CD4-positive, alpha-beta T cell treated with Interleukin-4 for 1 hour (primary cell): ENCODE measurements around the gene ZDHHC21.
"Not testable (repeated sequence)": the region's sequence is repeated elsewhere in the genome, so short reads cannot be mapped to it uniquely, and the experiment has no call there.

ENCODE experiments used
- DNase-seq, 2 donors: peaks; one replicate each; pipeline ENCODE4 v3.0.0-alpha.2; 2020 to 2022

The ZDHHC21 gene

GRCh38 chr9:14682616-14683015 lies 10.6 kb downstream of the ZDHHC21 start:
- DNase-seq = not testable (repeated sequence)

- no peak for DNase-seq
These were observed 14.5 kb downstream of the ZDHHC21 start for GRCh38 chr9:14678776-14679175.

GRCh38 chr9:14677872-14678271 lies 15.4 kb downstream of the ZDHHC21 start:
- no peak for DNase-seq

- no peak for DNase-seq
These were observed 15.8 kb downstream of the ZDHHC21 start for GRCh38 chr9:14677396-14677795.

GRCh38 chr9:14674630-14675029 lies 18.6 kb downstream of the ZDHHC21 start:
- DNase-seq = no peak

GRCh38 chr9:14671377-14671776 lies 21.9 kb downstream of the ZDHHC21 start:
- no peak for DNase-seq

- no peak for DNase-seq
These were observed 22.5 kb downstream of the ZDHHC21 start for GRCh38 chr9:14670718-14671117.

GRCh38 chr9:14664022-14664421 lies 29.2 kb downstream of the ZDHHC21 start:
- not testable (repeated sequence) for DNase-seq

GRCh38 chr9:14662060-14662453 lies 31.2 kb downstream of the ZDHHC21 start:
- no peak for DNase-seq

- peak in 1 of 2 donors; percentile 11 for DNase-seq
These were observed 31.7 kb downstream of the ZDHHC21 start for GRCh38 chr9:14661421-14662059.

- no peak for DNase-seq
These were observed 32.5 kb downstream of the ZDHHC21 start for GRCh38 chr9:14660721-14661120.

- no peak for DNase-seq
These were observed 38.3 kb downstream of the ZDHHC21 start for GRCh38 chr9:14654932-14655331.

- no peak for DNase-seq
These were observed 39.7 kb downstream of the ZDHHC21 start for GRCh38 chr9:14653511-14653910.

- no peak for DNase-seq
These were observed 40.4 kb downstream of the ZDHHC21 start for GRCh38 chr9:14652729-14653377.

GRCh38 chr9:14650596-14650995 lies 42.6 kb downstream of the ZDHHC21 start:
- no peak for DNase-seq

- no peak for DNase-seq
These were observed 47.6 kb downstream of the ZDHHC21 start for GRCh38 chr9:14645648-14646047.

- no peak for DNase-seq
These were observed 52.3 kb downstream of the ZDHHC21 start for GRCh38 chr9:14640967-14641366.

GRCh38 chr9:14640294-14640693 lies 52.9 kb downstream of the ZDHHC21 start:
- no peak for DNase-seq

- DNase-seq = no peak
These were observed 59.2 kb downstream of the ZDHHC21 start for GRCh38 chr9:14633906-14634565.

- no peak for DNase-seq
These were observed 60.1 kb downstream of the ZDHHC21 start for GRCh38 chr9:14633148-14633547.

- no peak for DNase-seq
These were observed 65.7 kb downstream of the ZDHHC21 start for GRCh38 chr9:14627513-14627912.

GRCh38 chr9:14618836-14619420 lies 74.3 kb downstream of the ZDHHC21 start:
- no peak for DNase-seq

GRCh38 chr9:14616188-14616982 lies 76.8 kb downstream of the ZDHHC21 start:
- peak in 1 of 2 donors; percentile 47 for DNase-seq
